GM18526 (cell line): ENCODE results near the gene TYMP.

ENCODE experiments used
- POLR2A ChIP-seq: IDR thresholded peaks from 3 replicates; pipeline ENCODE4 v1.6.1; 2011; ENCODE audit not compliant: insufficient read length; ENCODE audit errors: extremely low read depth

TYMP gene

GRCh38 chr22:50569896-50570535 lies 40.2 kb upstream of the TYMP start:
- no peak for TF ChIP-seq POLR2A

GRCh38 chr22:50569041-50569459 lies 39.2 kb upstream of the TYMP start:
- TF ChIP-seq POLR2A, result no peak

GRCh38 chr22:50568626-50569025 lies 38.8 kb upstream of the TYMP start:
- no peak for TF ChIP-seq POLR2A

GRCh38 chr22:50567721-50568252 lies 38.0 kb upstream of the TYMP start:
- no peak for TF ChIP-seq POLR2A

GRCh38 chr22:50564289-50564688 lies 34.5 kb upstream of the TYMP start:
- TF ChIP-seq POLR2A, result no peak

- TF ChIP-seq POLR2A, result no peak
Measured at GRCh38 chr22:50563413-50564160, 33.8 kb upstream of the TYMP start.

- peak; percentile 61 for TF ChIP-seq POLR2A
Measured at GRCh38 chr22:50562523-50563412, 33.0 kb upstream of the TYMP start, which contains the start of gene SYCE3. Gene SYCE3 (minus strand): TSS chr22:50562919. CDS start chr22:50556405, 6,514 bp downstream.

- no peak for TF ChIP-seq POLR2A
Measured at GRCh38 chr22:50561401-50562358, 31.9 kb upstream of the TYMP start.

GRCh38 chr22:50560034-50560433 lies 30.2 kb upstream of the TYMP start:
- no peak for TF ChIP-seq POLR2A

- TF ChIP-seq POLR2A, result no peak
Measured at GRCh38 chr22:50556703-50557102, 26.9 kb upstream of the TYMP start.

GRCh38 chr22:50553310-50553709 lies 23.5 kb upstream of the TYMP start:
- TF ChIP-seq POLR2A, result no peak

GRCh38 chr22:50551160-50551752 lies 21.4 kb upstream of the TYMP start:
- no peak for TF ChIP-seq POLR2A

GRCh38 chr22:50550395-50550794 lies 20.6 kb upstream of the TYMP start:
- no peak for TF ChIP-seq POLR2A
